DMS153 treated with DMSO at 0.1 percent for 48 hours (cell line): ENCODE data around the gene IGLON5.

Experiments used
- DNase-seq: peaks from one replicate; lab custom pipeline; 2025; ENCODE audit not compliant: unreplicated experiment; lab: John Stamatoyannopoulos, UW

IGLON5 gene

DNA sequence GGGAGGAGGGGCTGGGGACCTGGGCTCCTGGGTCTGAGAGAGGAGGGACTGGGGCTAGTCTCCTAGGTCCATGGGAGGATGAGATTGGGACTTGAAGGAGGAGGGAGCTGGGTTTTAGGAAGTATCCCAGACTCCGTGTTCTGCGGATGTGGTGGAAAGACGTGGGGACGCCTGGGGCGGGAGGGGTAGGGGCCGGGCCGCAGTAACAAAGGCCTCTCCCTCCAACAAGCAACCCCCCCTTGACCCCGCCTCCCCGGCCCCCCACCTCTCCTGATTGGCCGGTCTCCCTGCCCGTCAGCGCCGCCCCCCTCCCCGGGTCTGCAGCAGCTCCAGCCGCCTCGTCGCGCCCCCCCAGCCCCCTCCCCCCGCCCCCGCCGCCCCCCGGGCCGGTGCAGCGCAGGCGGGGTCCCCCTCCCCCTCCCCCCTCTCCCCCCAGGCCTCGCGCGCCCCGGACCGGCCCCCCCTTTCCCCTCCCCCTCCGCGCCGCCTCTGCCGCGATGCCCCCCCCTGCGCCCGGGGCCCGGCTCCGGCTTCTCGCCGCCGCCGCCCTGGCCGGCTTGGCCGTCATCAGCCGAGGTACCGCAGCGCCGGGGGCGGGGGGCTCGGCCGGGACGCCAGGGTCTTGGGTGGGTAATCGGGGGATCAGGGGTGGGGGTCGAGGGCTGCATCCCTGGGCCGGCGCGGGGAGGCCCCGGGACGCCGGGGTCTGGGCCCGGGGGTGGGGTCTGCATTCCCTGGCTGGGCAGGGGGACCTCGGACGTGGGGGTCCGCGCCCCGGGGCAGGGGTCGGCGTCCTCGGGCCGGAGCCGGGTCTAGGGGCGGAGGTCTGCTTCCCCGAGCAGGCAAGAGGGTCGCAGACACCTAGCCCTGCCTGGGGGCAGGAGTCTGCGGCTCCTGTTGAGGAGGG lies at the start of gene IGLON5:
TSS of gene IGLON5 (plus strand) at position 294 of the 907 bp plus-strand sequence. CDS start at position 498, 204 bp downstream.
- no peak for DNase-seq

DNA sequence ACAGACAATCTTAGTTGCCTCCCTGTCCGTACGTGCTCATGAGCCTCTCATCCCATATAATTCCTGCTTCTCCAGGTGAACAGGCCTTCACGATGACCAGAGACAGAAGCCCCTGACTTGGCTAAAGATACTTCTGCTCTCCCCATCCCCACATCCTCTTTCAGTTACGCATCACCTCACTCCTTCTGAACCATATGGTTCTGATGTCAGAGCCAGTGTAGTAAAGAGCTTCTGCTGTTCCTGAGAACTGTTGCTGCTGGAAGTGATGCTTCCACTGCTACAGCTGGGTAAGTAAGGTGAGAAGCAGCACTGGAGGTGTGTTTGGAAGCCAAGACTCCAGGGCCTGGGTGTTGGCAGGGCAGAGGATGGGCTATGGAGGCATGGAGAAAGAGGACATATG lies 47.6 kb upstream of the IGLON5 start:
- DNase-seq = no peak

DNA sequence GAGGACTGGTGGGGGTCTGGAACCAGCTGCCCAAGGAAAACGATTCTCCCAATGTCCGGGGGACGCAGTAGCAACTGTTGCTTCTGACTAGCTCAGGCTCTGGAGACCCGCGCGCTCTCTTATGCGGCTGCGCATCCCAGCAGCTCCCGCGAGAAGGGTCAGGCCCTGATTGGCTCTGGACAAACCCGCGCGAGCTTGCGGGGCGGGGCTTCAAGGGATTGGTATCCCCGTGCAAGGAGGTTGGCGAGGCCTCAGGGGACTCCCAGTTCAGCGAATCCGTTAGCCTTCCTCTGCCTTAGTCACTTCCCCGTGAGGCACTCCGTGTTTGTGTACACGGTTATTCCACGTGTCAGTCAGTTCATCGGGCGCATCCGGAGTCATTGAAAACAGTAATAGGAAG lies 40.4 kb upstream of the IGLON5 start:
- no peak for DNase-seq

DNA sequence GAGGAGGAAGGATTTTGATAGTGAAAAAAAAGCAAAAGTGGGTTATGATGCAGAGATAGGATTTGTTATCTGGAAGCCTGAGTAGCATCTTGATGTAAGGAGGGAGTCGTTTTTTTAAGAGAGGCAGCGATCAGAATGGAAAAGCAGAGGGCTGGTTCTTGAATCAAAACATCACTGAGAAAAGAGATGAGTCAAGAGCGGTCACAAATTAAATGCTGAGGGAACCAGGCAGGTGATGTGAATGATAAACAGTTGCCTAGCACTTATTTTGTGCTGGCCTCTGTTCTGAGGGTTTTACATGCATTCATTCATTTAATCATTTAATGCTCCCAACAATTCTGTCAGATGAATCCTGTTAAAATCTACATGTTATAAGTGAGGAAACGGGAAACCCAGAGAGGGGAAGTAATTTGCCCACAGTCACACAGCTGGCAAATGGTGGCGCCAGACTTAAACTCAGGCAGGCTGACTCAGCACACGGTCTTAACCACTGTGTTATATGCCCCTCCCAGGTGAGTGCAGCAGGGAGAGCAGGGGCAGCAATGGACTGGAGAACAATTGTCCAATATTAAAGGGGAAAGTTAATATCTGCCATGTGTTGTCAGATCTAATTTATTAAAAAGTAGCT lies 39.1 kb upstream of the IGLON5 start:
- DNase-seq = no peak

DNA sequence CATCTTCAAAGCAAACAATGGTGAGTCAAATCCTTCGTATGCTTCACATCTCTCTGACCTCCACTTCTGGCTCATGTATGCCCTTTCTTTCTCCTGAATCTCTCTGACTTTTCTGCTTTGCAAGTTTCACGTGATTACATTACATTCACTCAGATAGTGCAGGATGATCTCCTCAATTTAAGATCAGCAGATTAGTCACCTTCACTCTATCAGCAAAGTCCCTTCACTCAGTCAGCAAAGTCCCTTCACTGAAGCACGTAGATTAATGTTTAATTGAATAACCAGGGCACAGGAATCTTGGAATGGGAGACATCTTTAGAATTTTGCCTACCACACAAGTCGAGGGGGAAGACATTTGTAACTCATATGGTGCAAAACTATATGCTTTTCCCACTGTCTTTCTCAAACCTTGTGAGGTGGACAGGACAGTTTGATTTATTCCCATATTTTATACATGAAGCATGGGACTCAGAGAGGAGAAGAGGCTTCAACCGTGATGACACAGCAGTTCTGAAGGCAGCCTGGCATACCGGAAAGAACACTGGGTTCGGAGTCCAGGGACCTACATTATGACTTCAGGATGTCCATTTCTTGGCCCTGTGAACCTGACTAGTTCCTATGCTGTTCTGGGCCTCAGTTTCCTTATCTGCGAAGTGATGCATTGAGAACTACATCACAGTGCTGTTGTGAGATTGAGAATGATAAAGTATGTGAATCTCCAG lies 37.2 kb upstream of the IGLON5 start:
- no peak for DNase-seq

DNA sequence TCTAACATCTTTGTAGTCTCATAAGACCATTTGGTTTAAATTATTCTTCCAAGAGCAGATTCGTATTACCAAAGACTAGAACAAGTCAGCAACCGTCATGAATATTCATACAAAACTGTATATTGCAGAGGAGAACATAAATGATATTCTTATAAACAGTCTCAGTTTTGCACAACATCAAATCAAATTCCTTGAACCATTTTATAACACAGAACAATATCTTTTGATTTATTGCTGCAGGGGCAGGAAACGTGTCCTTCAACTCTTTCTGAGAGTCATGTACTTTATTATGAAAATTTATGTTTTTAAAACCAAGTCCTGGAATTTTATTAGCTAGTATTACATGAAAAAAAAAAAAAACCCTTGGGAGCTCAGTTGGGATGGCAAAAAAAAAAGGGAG lies 34.3 kb upstream of the IGLON5 start:
- DNase-seq = no peak

DNA sequence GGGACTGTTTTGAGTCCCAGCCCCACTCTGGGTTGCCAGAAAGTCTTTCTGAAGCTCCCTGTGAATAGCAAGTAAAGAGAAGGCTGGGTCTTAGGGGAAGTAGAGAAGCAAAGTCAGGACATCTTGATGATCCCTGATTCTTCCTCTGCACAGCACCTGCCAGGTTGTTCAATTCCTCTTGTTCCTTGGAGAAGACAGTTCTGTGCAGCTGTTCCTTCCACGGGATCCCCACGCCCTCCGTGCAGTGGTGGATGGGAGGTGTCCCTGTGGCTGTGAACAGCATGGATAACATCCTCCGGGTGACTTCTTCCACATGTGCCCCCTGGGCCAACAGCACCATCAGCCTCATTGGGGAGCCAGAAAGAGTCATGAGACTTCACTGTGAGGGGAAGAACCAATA lies 29.1 kb upstream of the IGLON5 start:
- DNase-seq = no peak

DNA sequence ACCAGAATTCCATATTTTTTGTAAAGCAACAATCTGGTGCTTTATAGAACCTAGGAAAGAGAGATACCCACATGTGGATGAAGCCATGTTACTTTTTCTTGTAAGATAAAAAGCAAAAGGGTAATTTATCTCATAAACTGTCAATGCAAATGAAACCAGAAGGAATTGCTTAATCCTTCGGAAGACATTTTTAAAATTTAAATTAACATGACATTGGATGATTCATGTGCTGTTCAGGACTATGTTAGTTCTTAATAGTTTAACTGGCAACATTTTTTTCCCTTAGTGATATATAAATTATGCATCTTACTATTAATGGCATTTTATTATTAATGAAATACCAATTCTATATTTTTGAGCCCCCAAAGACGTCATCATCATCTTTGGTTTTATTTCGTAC lies 25.8 kb upstream of the IGLON5 start:
- DNase-seq = no peak

DNA sequence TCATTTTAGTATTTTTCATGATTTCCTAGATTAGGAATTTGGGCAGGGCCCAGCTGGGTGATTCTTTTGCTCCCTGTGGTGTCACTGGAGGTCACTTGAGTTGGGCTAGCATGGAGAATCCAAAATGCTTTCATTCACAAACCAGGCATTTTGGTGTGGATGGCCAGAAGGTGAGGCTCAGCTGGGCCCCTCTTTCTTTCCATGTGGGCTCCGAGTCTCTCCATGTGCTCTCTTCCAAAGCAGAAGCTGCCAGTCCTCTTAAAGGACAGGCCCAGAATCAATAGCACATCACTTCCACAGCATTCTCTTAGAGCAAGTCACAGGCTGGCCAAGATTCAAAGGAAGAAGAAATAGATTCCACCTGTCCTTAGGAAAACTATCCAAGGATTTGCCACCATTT lies 21.8 kb upstream of the IGLON5 start:
- DNase-seq = no peak

DNA sequence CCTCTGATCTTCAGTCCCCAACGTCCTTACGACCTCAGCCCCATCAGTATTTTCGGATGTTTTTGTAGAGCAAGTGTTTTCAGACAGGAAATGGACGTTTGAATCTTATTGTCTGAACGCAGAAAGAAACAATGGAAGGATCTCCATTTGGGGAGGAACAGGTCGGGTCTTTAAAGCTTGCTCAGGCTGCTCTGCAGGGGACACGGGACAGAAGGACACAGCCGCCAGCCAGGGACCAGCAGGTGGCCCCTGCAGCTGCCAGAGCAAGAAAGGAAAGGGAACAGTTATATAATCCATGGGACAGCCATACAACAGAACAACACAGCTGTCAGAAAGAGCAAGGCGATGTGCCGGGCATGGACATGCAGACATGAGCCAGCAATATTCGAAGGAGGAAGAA lies 18.5 kb upstream of the IGLON5 start:
- DNase-seq = no peak

DNA sequence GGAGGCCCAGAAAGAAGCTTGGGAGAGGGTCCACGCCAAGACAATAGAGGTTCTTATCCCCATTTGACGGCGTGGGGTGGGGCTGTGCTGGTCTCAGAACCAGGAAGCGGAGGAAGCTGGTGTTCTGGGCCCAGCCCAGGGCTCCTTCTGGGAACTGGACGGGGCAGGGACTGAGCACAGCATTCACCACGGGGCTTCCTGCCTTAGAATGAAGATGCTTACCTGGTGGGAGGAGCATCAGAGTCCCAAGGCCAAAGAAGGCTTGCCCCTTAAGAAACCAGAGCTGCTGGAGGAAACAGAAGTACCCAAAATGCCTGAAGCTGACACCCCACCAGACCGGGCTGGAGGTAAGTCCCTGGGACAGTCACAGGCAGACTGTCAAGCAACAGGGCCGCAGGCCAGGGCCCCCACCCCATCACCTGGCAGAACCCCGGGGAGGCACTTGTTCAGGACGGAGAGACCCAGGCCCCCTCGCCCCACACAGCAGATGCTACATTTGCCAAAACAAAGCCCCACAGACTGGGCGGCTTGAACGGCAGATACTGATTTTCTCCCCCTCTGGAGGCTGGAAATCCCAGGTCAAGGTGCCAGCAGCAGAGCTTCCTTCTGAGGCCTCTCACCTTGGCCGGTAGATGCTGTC lies 17.8 kb upstream of the IGLON5 start:
- no peak for DNase-seq

DNA sequence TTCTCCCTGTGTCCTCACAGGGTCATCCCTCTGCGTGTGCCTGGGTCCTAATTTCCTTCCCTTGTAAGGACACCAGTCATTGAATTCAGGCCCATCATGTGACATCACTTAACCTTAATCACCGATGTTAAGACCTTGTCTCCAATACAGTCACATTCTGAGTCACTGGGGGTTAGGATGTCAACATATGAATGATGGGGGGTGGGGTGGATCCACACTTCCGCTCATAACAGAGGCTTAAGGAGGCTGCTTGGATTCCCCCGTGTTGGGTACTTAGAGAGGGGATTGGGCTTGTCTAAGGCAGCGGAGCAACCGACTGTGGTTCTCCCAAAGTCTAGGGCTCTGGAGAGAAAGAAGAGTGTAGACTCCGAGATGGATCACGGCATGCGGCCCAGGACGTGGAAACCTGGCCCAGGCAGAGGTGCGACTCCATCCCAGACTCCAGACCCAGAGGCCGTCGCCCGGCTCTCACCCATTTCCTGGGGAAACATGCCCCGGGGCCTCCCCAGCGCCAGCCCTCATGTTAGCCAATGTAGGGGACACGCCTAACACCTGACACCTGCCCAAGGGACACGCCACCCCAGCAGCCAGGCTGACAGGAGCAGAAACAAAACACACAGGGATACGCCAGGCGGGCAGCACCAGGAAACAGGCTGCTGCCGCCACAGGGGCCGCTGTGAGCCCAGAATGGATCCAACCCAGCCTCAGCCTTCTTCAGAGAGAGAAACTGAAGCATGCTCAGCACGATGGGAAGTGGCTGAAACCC lies 17.1 kb upstream of the IGLON5 start:
- DNase-seq = no peak

DNA sequence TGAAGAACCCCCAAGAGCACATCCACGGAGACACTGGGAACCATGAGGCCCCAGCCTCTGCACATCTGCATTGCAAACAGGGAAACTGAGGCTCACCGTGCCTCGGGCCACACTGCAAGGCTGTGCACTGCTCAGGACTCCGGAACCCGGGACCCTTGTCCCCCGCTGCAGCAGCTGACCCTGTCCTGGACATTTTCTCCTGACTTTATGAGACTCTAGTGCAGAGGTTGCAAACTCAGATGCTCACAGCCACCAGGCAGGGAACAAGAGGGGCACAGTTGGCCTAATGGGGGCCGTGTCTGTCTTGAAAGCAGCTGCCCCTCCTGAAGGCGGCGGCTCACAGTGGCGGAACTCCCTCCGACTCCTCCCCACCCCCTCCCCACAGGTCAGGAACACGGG lies 16.5 kb upstream of the IGLON5 start:
- DNase-seq = no peak

DNA sequence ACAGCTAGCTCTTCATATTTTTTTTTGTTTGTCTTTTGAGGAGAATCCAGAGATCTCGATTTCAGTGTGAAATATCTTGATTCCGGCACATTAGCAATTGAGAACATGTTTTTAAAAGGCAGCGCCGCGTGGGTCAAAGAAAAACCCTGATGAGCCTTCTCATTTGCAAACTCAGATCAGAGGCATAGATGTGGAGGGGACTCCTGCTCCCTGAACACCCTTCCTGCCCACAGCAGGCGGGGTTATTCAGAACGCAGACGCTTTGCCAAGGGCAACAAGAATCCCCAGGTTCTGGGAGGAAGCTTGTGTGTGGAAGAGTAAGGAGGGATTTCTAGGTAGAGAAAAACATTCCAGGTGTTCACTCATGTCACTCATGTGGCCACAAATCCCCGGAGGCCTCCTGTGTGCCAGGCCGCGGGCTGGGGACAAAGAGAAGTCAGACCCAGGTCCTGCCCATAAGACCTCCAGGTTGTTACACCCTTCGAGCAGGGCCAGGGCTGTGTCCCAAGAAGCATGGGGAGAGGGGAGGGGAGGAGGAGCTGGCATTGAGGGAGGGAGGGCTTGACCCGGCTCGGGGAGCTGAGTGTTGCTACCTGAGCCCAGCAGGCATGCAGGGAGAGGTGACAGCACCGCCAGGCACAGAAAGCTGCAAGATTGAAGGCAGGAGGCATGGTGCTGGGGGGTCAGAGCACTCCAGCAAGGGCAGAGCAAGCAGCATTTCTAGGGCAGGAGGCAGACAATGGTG lies 15.9 kb upstream of the IGLON5 start:
- no peak for DNase-seq

DNA sequence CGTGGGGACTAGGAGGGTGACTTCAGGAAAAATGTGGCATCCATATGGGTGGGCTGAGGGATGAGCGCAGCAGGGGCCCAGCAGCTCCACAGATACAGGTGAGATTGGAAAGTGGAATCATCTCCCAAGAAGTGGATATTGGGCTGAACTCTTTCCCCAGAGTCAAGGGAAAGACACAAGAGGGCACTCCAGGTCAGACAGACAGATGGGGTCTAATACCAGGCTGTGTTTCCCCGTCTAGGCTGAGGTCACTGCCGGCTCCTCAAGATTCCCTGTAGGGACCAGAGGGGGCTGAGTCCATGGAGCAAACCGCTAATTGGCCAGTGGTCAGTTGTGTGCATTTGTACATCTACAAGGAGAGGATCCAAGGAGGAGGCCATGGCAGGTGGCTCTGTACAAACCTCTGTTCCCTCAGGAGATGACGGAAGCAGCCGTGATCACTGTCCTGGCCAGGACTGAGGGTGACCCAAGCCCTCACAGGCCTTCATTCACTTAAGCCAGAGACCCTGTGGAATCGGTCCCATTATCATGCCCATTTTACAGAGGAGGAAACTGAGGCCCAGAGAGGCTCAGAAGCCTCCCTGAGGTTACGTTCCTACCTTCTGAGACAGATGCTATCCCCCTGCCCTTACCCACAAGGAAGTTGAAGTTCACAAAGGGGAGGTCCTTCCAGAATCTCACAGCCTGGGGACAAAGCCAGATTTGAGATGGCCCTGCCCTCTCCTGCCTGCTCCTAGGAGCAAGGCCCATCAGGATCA lies 14.9 kb upstream of the IGLON5 start:
- DNase-seq = no peak

DNA sequence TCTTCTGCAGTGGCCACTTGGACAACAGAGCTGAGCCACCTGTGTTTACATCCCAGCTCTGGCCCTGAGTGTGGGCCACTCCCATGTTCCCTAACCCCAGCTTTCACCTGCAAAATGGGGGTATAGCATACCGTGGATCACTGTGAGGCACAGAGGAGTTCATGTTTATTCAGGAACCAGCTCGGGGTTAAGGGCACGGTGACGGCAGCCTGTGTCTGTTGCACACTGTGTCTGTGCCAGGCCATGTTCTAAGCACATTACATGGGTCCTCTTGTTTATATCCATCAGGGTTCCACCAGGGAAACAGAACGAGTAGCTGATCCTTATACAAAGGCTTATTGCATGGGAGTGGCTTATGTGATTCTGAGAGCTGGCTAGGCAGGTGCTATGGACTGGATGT lies 14.0 kb upstream of the IGLON5 start:
- no peak for DNase-seq

DNA sequence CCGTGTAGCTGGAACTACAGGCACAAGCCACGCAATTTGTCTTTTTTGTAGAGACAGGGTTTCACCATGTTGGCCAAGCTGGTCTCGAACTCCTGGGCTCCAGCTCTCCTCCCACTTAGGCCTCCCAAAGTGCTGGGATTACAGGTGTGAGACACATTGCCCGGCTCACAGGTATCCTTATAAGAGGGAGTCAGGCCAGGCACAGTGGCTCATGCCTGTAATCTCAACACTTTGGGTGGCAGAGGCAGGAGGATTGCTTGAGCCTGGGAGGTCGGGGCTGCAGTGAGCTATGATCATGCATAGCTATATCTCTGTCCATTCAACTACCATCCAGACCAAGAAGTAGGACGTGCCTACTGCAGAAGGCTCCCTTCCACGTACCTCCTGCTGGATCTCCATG lies 10.2 kb upstream of the IGLON5 start:
- DNase-seq = no peak

DNA sequence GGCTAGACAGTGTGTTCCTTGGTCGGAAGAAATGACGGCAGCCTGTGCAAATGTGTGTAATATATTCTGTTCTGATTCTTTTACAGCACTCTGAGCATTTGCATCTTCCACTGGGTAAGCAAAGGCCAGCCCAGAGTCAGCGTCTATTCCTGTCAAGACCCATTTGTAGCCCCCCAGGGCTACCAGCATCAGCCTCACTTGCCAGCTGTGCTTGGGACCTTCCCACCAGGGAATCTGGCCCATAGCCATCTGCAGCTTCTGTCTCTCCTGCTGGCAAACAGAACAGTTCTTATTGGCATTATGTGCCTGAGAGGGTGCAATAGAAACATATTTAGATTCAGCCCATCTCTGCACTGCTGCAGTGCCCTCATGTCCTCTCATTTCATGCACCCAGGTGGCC lies 6.0 kb upstream of the IGLON5 start:
- no peak for DNase-seq

DNA sequence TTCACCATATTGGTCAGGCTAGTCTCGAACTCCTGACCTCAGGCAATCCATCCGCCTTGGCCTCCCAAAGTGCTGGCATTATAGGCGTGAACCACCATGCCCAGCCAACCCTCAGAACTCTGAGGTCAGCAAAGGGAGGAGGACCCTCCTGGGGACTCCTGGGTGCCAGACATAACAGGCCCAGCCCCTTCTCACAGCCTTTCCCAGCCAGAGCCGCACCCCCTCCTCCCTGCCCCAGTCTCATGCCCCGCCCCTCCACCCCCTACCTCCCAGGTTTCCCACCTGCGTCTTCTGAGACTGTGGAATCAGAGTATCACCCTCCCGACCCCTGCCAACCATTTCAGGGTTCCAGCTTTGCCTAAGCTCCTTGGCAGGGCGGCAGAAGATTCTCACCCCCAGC lies 5.2 kb downstream of the IGLON5 start:
- DNase-seq = no peak
